Daoy (cell line): Measurements from ENCODE around the gene PLIN4. TPM values are rescaled to one million over a fixed set of nuclear protein-coding genes. Genes with fewer than 3 reads are reported as not detected.
"Not testable (repeated sequence)": the region's sequence is repeated elsewhere in the genome, so short reads cannot be mapped to it uniquely, and the experiment has no call there.

ENCODE experiments used
- DNase-seq: peaks from one replicate; pipeline ENCODE4 v3.0.0-alpha.2; 2015; ENCODE audit warnings: low read depth
- total RNA-seq: library from RNA; depleted of rRNA; stranded (reverse); fragments of >200 nt; shearing (Covaris generic); gene quantifications from 2 replicates; pipeline ENCODE4 v1.2.3, GENCODE V29; 2014; rRNA removed

Gene PLIN4, protein sequence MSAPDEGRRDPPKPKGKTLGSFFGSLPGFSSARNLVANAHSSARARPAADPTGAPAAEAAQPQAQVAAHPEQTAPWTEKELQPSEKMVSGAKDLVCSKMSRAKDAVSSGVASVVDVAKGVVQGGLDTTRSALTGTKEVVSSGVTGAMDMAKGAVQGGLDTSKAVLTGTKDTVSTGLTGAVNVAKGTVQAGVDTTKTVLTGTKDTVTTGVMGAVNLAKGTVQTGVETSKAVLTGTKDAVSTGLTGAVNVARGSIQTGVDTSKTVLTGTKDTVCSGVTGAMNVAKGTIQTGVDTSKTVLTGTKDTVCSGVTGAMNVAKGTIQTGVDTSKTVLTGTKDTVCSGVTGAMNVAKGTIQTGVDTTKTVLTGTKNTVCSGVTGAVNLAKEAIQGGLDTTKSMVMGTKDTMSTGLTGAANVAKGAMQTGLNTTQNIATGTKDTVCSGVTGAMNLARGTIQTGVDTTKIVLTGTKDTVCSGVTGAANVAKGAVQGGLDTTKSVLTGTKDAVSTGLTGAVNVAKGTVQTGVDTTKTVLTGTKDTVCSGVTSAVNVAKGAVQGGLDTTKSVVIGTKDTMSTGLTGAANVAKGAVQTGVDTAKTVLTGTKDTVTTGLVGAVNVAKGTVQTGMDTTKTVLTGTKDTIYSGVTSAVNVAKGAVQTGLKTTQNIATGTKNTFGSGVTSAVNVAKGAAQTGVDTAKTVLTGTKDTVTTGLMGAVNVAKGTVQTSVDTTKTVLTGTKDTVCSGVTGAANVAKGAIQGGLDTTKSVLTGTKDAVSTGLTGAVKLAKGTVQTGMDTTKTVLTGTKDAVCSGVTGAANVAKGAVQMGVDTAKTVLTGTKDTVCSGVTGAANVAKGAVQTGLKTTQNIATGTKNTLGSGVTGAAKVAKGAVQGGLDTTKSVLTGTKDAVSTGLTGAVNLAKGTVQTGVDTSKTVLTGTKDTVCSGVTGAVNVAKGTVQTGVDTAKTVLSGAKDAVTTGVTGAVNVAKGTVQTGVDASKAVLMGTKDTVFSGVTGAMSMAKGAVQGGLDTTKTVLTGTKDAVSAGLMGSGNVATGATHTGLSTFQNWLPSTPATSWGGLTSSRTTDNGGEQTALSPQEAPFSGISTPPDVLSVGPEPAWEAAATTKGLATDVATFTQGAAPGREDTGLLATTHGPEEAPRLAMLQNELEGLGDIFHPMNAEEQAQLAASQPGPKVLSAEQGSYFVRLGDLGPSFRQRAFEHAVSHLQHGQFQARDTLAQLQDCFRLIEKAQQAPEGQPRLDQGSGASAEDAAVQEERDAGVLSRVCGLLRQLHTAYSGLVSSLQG (N-terminal part only)
- 0.57 and 0.69 TPM in 2 replicates for total RNA-seq

DNA sequence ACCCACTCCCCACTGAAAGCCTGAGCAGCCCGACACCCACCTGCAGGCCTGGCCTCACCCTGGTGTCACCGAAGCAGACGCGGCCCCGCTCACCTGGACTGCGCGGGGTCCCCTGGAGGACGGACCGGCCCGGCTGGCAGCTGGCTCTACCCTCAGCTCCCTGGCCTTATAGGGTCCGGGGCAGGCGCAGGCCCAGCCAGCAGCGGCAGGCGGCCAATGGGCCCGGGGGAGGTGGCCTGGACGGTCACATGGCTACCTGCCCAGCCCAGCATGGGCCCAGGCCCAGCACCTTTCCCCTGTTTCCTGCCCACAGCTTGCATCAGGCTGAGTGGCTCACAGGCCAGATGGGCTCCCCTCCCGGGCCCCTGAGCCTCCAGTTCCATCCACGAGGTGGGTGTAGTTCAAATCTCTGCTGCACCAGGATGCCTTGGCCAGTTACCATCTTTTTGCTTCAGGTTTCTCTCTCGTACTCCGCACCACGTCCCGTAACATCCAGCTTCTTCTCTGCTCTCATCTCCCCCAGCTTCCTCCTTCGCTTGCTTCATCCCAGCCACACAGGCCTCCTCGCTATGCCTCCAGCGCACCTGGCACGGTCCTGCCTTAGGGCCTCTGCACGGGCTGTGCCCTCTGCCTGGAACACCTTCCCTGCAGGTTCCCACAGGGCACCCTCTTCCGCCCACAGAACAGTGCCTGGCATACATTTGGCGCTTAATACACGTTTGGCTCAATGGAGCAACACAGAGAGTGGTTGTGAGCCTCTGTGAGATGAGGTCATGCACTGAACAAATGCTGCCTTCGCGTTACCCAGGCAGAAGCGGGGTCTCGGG, at the start of gene PLIN4:
PLIN4 (minus strand) TSS at position 142 of the 827 bp plus-strand sequence. CDS start 214 bp downstream, outside the sequence.
- peak; percentile 86 for DNase-seq

DNA sequence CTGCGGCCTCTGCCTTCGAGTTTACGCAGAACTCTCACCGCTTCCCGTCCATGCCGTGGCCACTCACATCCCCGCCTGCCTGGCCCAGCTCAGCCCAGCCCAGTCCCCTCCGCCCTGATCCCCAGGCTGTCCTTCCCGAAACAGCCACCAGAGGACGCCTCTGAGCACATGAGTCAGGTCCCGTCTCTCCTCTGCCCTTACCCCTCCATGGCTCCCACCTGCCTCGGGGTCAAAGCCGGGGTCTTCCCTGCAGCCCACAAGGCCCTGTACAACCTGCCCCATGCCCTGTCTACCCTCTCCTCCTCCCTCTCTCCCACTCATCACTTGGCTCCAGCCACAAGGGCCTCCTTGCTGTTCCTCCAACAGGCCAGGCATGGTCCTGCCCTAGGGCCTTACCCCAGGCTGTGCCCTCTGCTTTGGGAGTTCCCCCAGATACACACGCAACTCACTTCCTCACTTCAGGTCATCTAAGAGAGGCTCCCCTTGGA, 49.3 kb upstream of the PLIN4 start:
- peak; percentile 83 for DNase-seq

DNA sequence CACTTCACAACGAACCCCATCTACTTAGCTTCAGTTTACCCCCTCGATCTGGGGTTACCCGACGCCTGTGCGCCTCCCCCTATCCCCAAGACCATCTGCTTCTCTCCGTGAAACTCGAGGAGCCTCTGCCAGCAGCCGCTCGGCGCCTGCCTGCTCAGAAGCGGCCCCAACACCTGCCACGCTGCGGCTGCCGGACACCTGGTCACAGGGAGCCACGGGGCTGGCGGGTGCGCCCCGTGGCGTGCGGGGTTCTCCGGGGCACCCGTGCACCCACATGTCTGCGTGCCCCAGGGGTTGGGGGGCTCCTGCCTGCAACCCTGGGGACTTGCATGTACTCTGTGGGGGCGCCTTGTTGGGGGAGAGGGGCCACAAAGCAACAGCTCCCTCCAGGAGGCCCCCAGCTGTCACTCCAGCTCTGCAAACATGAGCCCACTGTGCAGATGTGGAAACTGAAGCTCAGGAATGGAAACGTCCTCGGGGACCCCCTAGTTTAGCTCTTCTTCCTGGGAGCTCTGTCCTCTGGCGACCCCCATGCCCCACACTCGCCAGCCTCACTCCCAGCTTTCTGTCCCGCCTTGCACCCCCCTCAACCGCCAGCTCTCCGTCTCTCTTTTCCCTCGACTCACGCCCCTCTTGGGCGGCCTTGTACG, 48.2 kb upstream of the PLIN4 start:
- DNase-seq, result no peak

DNA sequence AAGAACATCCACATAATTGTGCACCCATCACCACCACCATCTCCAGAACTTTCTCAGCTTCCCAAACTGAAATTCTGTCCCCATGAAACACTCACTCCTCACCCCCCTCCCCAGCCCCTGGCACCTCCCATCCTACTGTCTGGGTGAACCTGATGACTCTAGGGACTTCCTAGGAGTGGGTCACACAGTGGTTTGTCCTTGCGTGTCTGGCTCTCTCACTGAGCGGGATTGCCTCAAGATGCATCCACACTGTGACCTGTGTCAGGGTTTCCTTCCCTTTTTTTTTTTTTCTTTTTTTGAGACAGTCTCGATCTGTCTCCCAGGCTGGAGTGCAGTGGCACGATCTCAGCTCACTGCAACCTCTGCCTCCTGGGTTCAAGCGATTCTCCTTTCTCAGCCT, 45.3 kb upstream of the PLIN4 start:
- DNase-seq, result not testable (repeated sequence)

DNA sequence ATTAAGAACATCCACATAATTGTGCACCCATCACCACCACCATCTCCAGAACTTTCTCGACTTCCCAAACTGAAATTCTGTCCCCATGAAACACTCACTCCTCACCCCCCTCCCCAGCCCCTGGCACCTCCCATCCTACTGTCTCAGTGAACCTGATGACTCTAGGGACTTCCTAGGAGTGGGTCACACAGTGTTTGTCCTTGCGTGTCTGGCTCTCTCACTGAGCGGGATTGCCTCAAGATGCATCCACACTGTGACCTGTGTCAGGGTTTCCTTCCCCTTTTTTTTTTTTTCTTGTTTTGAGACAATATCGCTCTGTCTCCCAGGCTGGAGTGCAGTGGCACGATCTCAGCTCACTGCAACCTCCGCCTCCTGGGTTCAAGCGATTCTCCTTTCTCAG, 43.8 kb upstream of the PLIN4 start:
- DNase-seq, result not testable (repeated sequence)

DNA sequence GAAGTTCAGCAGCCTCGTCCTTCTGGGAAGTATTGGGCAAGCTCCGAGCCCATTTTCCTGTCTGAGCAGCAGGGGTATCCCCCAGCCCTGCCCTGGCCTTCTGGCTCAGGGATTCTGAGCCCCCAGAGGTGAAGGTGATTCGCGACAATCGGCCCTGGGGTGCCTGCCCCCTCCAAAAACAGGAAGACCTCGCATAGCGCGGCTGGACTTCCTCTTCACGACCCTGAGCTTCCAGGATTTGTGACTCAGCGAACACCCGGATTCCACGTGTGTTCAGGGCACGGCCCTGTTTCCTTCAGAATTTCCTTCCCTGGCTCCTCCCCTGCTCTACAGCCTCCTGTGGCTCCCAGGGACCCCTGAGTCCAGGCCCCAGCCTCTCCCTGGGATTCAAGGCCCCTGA, 41.3 kb upstream of the PLIN4 start, which contains the start of gene SEMA6B:
SEMA6B (minus strand) TSS at position 116 of the 400 bp plus-strand sequence. CDS start 1,227 bp downstream, outside the sequence.
- DNase-seq, result no peak

DNA sequence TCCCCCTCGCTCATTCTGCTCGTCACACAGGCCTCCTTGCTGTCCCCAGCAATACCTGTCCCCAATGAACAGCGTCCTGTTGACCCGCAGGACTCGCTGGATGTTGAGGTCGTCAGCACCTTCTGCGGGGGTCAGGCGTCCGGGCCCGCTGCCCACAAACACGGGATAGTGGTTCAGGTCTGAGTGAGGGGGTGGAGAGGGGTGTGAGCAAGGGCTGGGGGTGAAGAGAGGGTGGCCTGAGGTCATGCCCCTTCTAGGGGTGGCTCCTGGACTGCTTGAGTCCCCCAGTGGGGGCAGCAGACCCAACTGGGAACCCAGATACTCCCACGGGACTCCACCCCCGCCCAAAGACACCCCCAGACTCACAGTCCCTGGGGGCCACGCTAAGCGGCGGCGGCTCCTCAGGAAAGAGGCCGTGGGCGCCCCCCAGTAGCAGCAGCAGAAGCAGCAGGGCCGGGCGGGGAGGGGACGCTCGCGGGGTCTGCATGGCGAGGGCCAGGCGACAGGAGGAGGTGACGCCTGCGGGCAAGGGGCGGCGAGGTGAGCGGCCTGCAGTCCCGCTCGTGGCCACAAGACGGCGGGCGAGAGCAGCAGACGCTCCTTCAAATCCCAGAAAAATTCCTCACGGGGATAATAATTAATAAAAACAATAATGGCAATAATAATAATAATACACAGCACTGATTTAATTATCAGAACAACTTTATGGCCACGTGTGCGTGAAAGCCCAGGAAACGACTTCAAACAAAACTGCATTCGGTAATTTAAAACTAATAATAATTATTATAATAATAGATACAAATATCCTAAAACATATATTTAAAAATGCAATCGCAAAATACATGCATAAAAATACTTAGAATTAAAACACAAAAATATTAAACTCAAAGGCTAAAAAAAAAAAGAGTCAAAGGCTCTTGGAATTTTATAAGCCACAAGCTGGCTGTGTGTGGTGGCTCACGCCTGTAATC, 40.0 kb upstream of the PLIN4 start:
- DNase-seq, result peak; percentile 53

DNA sequence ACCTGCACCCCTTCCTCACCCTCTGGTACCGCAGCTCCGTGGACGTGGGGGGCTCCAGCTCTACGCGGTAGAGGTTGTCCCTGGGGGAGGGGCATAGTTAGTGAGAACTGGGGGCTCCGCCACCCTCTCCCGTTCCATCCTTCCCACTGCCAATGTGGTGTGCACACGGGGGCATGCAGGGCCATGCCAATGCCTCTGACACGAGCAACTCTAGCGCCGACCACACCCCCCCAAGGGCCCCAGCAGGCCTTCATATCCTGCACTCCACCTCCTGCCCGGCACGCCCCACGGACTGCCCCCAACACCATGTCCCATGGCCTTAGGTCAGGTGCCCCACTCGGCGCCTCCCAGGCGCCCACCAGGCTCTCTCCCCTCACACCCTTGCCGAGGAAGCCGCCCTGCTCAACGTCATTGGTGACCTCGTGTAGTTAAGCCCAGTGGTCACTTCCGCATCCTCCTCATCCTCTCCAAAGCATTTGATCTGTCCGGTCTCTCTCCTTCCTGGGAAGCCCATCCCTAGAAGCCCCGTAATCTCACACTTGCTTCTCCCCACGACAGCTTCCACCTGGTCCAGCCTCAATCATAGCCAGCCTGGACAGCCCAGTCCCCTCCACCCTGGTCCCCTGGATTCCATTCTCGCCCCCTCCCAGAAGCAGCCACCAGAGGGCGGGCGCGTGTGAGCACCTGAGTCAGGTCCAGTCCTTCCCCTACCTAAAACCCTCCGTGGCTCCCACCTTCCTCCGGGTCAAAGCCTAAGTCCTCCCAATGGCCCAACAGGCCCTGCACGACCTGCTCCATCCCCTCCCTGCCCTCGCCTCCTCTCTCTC, 39.1 kb upstream of the PLIN4 start:
- DNase-seq, result peak; percentile 47

DNA sequence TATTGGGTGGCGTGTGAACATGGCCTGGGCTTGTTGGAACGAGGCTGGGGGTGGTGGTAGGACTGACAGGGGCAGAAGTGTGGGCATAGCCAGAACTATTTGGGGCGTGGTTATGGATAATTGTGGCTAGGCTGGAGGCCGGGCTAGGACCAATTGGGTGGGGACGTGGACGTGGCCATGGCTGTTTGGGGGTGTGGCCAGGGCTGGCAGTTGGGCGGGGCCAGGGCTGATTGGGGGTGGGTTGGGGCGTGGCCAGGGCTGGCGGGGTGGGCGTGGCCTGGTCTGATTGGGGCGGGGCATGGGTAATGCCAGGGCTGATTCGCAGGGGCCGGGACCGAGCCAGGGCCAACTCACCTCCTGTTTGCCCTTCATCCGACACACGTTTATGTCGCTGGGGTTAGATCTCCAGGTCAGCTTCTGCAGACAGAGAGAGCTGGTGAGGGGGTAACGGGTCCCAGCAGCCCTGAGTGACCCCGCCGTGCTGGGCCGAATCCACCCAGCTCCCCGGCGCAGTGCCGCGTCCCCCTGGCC, 38.4 kb upstream of the PLIN4 start:
- peak; percentile 69 for DNase-seq

DNA sequence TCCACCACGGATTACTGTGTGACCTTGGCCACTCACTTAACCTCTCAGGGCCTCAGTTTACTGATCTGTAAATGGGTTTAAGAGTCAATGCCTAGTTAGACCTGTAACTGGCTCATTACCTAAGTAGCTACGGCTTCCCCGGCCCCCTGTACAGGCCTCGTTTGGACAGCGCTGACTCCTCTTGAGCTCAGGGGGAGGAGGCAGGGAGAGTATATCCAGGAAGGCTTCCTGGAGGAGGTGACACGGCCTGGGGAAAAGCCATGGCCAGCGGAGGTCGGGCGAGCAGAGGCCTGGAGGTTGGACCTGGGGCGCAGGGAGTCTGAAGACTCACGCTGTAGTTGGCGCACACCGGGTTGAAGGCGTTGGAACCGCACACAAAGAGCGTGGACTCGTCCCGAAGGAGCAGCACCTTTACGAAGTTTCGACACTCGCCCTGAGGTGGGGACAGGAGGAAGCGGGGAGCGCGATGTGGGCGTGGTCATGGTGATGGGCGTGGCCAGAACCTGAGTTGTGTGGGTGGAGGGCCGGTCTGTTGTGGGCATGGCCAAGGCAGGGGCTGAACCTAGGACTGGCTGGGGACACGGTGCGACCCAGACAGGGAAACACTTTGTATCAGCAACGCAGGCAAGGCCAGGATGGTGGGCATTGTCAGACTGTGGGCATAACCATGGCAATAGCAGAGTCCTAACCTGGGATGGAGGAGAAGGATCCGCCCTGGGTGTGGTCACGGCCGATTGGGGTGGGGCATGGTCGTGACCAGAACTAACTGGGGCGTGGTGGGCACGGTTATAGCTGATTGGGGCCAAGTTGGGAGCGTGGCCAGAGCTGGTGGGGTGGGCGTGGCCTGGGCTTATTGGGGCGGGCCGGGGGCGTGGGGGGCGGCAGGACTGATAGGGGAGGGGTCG, 37.6 kb upstream of the PLIN4 start:
- no peak for DNase-seq

DNA sequence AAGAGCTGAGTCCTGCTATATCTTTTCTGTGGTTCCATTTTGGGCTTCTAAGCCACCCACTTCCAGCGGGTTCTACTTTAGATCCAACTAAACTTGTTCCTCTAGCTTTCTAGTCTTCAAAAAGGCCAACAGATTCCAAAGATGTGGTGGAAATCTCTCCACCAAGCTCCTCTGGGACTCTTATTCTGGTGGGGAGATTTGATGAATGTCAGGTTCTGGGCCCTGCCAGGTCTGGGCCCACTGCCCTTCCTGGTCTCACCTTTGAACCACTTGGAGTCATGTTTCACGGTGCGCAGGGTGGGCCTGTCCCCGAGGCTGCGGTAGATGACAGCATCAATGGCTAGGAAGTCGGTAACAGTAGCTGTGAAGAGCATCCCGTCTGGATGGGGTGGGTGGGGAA, 36.4 kb upstream of the PLIN4 start:
- no peak for DNase-seq

DNA sequence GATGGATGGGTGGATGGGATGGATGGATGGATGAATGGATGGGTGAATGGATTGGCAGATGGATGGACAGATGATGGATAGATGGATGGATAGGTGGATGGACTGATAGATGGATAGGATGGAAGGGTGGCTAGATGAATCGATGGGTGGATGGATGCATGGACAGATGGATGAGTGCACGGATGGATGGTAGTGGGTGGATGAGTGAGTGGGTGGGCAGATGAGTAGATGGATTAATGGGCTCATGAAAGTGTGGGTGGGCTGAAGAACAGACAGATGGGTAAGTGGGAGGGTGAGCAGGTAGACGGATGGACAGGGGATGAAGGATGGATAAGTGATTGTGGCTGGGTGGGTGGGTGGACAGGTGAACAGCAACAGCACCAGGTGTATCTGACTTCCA, 35.5 kb upstream of the PLIN4 start:
- no peak for DNase-seq

DNA sequence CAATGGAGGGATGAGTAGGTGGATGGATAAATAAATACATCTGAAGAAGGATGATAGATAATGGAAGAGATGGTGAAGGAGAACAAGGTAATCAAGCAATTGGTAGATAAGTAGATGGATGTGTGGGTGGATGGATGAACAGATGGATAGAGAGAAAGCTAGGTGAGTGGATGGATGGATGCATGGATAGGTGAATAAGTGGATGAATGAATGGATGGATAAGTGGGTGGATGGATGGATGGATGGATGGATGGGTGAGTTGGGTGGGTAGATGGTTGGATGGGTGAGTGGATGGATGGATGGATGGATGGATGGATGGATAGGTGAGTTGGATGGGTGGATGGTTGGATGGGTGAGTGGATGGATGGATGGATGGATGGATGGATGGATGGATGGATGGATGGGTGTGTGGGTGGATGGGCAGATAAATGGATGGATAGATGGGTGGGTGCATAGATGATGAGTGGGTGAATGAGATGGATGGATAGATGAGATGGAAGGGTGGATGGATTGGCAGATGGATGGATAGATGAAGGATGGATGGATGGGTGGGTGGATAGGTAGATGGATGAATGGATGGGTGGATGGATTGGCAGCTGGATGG, 34.9 kb upstream of the PLIN4 start:
- DNase-seq, result no peak

DNA sequence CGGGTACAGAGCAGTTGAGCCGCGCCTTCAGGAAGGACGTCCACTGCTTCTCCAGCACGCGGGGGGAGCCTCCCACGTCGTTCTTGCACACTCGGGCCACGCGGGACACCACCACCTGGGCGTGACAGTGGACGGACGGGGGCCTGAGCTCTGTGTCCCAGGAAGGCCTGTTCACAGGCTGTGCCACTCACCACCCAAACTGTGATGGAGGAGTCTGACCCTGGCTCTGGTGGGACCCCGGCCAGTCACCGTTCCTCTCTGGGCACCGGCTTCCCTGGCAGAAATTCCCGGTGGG, 34.2 kb upstream of the PLIN4 start:
- no peak for DNase-seq

DNA sequence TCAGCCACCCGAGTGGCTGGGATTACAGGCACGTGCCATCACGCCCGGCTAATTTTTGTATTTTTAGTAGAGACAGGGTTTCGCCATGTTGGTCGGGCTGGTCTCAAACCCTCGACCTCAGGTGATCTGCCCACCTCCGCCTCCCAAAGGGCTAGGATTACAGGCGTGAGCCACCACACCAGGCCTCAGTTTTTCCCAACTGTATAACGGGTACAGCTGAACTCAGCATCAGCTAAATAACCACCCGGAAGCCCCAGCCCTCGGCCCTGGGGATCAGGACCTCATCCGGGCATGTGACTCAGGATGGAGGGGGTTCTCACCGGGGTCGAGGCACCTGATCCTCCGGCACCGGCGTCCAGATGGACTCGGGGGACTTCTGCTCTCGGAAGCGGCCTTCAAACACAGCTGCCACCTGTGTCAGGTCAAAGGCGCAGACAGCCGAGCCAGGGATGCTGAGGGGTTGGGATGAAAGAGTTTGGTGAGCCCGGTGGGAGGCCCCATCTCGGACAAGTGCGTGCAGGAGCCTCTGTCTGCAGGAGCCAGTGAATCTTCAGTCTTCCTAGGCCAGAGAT, 32.3 kb upstream of the PLIN4 start:
- DNase-seq, result no peak

DNA sequence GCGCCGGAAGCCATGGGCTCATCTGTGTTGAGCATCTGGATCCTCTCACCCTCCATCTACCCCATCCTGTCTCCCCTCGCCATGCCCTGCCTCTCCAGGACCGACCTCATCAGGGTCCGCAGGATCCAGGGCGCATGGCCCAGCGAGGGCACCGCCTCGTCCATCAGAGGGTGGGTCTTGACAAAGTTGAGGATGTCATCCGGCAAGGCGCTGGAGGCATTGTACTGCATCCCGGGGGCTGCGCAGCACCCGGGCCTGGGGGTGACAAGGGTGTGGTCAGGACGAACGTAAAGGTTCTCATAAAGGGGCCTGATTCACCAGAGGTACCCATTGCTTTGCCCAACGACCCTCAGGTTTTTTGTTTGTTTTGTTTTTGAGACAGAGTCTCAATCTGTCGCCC, 31.7 kb upstream of the PLIN4 start:
- DNase-seq, result no peak
